GM18507 (cell line): ENCODE data around the gene CPLANE1.
A peak's percentile ranks its signal among the peaks of the same experiment; 100 is the strongest.
"Not testable (repeated sequence)": the region's sequence is repeated elsewhere in the genome, so short reads cannot be mapped to it uniquely, and the experiment has no call there.

Experiments used
- DNase-seq: peaks from one replicate; pipeline ENCODE4 v3.0.0; 2011; ENCODE audit warnings: low read depth; ENCODE audit not compliant: insufficient read length; ENCODE audit errors: extremely low spot score
- FAIRE-seq: peaks from 2 replicates; lab custom pipeline; 2011; peaks lifted over from hg19 to GRCh38; lab: Jason Lieb, UNC

Gene CPLANE1

DNA sequence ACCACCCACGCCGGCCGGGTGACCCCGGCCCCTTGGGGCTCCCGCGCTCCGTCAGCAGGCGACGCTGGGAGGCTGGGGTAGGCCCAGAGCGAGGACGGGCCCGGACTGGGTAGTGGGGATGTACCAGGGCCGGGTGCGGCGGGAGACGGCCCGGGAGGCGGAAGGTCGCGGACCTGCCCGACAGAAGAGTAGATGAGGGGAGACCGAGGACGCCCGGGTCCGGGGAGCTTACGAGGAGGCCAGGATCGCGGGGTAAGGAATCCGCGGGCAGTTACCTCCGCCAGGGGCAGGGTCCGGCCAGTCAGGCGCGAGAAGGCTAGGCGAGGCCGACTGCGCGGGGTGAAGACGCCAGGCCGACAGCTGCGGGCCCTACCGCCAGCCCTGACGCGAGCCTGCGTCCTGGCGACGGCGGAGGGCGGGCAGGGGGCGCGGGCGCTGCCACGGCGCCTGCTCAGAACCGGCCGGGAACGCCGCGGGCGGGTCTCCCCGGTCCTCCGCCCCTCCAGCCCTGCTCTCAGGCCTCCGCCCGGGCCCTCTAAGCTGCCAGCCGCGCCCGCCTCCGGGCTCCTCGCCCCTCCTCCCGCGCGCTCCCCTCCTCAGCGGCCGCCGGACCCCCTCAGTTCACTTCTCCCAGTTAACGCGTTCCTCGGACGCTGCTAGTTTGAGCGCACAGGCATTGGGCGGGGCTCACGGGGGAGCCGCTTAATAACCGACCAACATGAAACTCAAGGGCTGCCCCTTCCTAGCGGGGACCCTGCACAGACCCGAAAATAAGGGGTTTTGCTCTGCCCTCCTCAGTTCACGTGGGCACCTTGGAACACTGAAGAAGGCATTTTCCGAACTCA lies at the start of gene CPLANE1:
CPLANE1 (minus strand) TSS at position 407 of the 845 bp plus-strand sequence. CDS start 1,678 bp downstream, outside the sequence.
- peak; percentile 44 for FAIRE-seq
- DNase-seq = peak; percentile 56

DNA sequence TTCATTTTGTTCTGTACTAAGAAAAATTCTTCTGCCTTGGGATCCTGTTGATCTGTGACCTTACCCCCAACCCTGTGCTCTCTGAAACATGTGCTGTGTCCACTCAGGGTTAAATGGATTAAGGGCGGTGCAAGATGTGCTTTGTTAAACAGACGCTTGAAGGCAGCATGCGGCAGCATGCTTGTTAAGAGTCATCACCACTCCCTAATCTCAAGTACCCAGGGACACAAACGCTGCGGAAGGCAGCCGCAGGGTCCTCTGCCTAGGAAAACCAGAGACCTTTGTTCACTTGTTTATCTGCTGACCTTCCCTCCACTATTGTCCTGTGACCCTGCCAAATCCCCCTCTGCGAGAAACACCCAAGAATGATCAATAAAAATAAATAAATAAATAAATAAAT lies 47.1 kb upstream of the CPLANE1 start:
- not testable (repeated sequence) for DNase-seq, FAIRE-seq

DNA sequence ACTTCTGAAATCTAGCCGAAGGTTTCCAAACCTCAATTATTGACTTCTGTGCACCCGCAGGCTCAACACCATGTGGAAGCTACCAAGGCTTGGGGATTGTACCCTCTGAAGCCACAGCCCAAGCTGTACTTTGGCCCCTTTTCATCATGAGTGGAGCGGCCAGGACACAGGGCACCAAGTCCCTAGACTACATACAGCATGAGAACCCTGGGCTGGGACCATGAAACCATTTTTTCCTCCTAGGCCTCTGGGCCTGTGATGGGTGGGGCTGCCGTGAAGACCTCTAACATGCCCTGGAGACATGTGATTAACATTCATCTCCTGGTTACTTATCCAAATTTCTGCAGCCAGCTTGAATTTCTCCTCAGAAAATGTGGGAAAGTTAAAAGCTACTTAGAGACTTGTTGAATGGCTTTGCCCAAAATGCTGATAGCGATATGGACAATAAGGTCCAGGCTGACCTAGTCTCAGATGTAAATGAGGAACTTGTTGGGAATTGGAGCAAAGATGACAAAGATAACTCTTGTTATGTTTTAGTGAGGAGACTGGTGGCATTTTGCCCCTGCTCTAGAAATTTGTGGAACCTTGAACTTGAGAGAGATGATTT lies 34.1 kb upstream of the CPLANE1 start:
- no peak for FAIRE-seq
- DNase-seq = no peak

DNA sequence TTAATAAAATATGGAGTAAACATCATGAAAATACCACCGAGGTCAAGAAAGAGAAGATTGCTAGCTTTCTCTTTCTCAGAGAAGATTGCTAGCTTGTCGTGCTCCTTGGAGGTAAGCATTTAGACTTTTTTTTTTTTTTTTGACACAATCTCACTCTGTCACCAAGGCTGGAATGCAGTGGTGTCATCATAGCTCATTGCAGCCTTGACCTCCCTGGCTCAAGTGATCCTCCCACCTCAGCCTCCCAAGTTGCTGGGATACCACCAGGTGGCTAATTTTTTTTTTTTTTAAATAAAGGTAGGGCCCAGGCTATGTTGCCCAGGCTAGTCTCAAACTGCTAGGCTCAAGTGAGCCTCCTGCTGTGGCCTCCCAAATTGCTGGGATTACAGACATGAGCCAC lies 26.3 kb upstream of the CPLANE1 start:
- no peak for FAIRE-seq
- DNase-seq = no peak

DNA sequence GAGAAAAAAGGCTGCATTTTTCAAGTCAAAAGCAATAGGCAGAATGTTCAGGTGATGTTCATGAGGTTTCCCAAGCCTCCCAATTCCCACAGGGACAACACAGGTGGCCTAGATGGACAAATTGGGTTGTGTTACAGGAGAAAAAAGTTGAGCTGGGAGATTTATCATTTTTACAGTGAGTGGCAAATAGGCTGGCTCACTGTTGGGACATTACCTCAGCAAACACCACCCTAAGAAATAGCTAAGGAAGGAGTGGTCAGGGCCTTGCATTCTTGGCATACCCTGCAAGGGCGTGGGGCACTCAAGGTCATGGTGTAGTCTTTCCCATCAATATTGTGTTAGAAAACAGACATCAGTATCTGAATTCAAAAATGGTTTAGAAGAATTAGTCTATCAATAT lies 23.3 kb upstream of the CPLANE1 start:
- FAIRE-seq (no peak), DNase-seq (no peak)

DNA sequence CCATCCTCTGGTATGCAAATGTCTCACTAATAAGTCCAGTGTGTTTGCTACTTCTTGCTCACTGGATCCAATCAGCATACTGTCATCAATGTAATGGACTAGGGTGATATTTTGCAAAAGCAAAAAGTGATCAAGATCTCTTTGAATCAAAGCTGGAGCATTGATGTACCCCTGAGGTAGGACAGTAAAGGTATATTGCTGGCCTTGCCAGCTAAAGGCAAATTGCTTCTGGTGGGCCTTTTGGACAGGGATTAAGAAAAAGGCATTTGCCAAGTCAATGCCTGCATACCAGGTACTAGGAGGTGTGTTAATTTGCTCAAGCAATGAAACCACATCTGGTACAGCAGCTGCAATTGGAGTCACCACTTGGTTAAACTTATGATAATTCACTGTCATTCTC lies 18.9 kb upstream of the CPLANE1 start:
- not testable (repeated sequence) for DNase-seq, FAIRE-seq

DNA sequence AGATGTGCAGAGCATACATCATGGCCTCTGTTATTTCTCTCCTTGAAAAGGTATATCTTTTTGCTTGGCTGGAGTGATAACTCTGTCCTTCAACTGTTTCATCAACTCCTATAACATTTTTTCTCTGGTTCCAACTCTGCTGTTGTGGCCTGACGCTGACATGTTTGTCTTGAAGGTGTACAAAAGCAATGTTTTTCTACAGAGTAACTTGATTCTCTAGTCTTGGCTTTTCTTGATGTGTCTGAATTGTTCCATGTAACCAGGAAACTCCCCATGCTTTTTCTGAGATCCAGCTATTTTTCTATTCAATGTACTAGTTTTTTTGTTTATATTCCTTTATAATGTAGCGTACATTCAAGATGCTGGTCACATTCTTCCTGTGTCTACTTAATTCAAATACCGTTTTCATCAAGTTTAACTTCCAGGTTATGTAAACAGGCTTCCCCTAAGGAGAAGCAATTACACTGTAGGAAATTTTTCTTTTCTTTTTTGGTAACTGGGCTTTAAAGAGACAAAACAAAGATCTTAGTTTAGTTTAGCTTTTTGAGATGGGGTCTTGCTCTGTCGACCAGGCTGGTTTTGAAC lies 6.7 kb upstream of the CPLANE1 start:
- FAIRE-seq (no peak), DNase-seq (no peak)

DNA sequence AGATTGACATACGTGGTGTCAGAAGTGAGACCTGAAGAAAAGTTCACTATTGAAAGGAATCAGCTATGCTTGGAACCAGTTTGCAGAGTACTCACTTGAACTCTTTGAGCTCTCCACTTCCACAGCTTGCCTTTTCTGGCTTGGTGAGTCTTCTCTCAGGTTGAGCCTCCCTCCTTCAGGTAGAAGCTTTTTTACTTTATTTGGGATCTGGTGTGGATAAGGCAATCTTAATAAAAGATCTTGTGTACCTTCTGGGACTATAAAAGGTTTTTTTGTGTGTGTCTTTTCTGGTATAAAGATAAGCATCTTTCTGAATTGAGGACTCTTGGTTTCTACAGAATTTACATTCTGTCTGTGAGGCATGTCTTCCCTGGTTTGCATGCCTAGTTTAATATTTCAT lies 5.4 kb upstream of the CPLANE1 start:
- no peak for DNase-seq
- FAIRE-seq = no peak

DNA sequence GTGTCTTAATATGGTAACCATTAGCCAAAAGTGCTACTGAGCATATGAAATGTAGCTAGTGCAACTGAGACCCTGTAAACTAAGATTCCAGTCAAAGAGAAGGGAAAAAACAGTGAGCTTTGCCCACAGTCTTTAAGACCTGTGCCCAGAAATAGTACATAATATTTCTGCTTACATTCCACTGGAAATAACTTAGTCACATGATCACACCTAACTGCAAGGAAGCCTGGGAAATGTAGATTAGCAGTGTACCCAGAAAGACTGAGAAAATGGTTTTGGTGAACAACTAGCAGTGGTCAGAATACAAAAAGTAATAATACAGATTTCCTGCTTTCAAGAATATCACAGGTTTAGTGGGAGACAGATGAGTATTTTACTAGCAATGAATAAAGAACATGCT lies 2.5 kb upstream of the CPLANE1 start:
- FAIRE-seq (no peak), DNase-seq (no peak)

DNA sequence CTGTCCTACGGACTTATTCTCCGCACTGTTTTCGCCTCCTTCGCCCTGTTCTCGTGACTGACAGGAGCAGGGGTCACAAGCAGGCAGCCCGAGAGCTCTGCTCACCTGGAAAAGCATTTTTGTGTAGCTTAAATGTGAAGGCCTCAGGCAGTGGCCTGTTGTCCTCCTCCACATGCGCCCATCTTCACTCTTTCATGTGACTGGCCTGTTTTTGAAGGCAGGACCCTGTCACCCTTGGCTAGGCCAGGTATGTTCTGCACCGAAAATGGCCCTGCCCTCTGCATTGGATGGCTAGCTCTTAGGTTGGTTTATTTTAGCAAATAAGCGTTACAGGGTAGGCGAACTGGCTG lies 614 bp upstream of the CPLANE1 start:
- no peak for FAIRE-seq
- DNase-seq = no peak

DNA sequence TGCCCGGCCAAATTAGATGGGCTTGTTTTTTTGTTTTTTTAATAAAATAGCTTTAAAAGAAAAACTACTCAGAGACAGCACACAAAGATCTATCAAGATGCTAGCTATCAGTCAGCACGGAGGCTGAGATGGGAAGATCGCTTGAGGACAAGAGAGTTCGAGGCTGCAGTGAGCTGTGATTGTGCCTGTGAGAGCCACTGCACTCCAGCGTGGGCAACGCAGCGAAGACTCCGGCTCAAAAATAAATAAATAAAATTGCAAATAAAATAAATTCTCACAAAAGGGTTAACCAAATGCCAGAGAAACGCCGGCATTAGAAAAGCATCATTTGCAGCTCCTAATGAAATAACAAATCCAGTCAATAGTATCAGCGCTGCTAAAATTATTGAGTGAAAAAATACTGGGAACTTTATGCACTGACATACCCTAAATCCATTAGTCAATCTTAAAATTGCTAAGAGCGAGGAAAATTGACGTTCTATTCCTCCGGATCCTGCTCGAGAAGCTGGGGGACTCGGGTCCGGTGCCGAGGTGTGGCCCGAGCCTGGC lies 681 bp downstream of the CPLANE1 start:
- FAIRE-seq (no peak), DNase-seq (no peak)

DNA sequence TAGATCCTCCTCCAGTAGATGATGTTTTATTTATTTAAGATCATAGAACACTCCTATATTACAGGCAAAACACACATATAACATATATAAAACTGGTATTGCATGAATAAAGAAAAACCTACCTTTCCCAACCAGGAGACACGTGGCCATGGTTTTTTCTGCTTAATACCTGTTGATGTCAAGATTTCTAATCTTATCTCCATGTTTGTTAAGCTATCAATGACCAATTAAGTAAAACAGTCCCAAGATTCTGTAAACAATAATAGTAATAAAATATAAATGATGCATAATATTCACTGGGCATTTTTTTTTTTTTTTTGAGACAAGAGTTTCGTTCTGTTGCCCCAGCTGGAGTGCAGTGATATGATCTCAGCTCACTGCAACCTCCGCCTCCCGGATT lies 1.7 kb downstream of the CPLANE1 start:
- no peak for DNase-seq
- no peak for FAIRE-seq

DNA sequence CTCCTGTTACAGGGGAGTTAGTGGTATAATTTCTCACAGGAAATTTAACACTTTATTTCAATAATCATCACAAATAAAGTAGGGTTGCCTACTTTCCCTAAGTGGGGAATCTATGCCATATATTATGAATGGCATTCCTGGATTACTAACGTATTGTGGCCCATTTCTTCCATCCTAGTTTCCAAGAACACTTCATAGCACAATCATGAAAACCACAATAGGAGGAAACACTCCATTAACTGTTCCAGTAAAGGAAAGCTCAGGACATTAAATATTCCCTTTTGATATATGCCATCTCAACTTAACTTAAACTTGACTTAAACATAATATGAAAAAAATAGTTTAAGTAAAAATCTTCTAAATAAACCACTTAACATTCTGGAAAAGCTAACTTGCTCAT lies 2.1 kb downstream of the CPLANE1 start:
- no peak for FAIRE-seq
- DNase-seq = no peak

DNA sequence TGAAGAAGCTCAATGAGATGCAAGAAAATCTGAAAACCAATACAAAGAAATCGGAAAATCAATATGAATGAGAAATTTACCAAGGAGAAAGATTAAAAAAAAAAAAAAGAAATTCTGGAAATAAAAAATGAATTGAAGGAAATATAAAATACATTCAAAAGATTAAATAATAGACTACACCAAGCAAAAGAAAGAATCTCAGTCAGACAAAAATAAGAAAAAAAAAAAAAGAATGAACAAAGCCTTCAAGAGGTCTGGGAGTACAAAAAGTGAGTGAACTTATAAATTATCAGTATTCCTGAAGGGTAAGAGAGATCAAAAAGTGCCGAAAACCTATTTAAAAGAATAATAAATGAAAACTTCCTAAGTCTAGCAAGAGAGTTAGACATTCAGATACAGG lies 14.9 kb downstream of the CPLANE1 start:
- FAIRE-seq (no peak), DNase-seq (no peak)

DNA sequence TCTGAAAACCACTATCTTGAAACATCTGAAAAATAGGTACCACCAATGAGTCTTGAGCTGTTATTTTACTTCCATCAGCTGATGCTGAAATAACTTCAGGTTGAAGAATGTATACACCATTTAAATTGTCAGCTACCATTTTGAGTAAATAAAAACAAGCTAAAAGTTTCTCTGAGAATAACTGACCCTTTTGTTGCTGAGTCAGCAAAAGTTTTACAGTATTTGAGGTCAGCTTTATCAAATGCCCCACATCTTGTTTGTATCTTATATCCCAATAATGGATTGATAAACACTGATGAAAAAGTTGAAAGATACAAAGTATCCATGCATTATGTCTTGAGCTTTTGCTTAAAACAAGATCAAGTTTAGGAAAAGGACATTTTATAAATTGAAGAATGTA lies 22.8 kb downstream of the CPLANE1 start:
- FAIRE-seq (no peak), DNase-seq (no peak)

DNA sequence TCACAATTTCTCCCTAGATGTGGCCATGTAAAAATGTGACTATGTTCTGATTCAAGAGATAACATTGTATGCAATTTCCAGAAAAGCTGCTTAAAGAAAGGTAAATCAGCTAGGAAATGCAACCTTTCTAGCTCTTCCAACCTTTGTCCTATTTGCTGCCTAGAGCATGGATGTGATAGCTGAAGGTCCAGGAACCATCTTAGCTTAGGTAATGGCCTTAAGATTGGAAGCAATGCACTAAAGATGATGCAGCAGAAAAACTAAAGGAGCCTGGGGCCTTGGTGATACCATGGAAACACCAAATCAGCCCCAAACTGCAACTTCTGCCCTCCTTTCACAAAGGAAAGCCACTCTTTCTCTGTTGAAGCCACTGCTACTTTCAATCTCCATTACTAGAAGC lies 27.0 kb downstream of the CPLANE1 start:
- DNase-seq = no peak
- no peak for FAIRE-seq

DNA sequence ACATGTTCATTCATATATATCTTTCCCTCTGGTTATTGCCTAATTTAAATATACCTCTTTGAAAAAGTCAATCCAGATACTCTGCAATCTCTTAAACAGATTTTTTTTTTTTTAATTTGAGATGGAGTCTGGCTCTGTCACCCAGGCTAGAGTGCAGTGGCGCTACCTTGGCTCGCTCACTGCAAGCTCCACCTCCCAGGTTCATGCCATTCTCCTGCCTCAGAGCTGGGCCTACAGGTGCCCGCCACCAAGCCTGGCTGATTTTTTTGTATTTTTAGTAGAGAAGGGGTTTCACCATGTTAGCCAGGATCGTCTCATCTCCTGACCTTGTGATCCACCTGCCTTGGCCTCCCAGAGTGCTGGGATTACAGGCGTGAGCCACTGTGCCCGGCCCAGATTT lies 28.8 kb downstream of the CPLANE1 start:
- DNase-seq = not testable (repeated sequence)

DNA sequence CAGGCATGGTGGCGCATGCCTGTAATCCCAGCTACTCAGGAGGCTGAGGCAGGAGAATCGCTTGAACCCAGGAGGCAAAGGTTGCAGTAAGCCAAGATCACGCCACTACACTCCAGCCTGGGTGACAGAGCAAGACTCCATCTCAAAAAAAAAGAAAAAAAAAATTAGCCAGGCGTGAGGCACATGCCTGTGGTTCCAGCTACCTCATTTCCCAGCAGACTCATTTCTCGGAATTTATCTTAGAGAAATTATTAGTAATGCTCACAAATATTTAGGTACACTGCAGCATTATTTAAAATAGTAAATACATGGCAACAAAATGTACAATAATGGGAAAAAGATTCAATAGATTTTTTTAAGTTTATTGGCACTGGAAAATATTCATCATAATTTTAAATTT lies 29.8 kb downstream of the CPLANE1 start:
- not testable (repeated sequence) for FAIRE-seq, DNase-seq

More for the DNA sequence above, 28.8 kb downstream of the CPLANE1 start:
- FAIRE-seq = not testable (repeated sequence)

DNA sequence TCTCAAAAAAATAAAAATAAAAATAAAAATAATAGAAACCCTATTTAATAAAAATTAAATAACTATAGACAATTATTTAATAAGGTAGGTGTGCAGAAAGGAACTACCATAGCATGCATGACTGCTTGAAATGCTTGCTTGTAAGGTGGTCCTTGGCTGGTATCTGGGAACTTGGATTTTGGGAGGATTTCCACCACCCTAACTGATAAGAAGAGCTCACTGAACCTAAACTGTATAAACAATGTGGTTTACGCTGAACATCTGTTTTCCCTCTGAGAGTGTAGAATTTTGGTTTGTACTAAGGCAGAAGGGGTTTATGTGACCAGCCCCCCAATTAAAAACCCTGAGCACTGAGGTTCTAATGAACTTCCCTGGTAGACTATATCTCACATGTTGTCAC lies 31.2 kb downstream of the CPLANE1 start:
- no peak for FAIRE-seq
- no peak for DNase-seq

DNA sequence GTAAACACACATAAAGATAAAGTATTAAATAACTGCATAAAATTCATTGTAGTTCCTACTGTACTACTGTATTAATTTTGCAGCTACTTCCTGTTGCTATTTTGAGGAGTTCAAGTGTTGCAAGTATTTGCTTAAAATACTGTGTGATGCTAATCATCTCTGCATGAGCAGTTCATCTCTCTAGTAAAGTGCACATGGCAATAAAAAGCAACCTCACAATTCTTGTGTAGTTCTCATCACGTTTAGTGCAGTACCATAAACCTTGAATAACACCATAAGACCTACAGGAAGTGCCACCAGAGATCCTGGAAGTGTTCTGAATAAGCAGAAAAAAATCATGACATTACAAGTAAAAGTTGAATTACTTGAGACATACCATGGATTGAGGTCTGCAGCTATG lies 34.6 kb downstream of the CPLANE1 start:
- peak; percentile 50 for FAIRE-seq
- no peak for DNase-seq

DNA sequence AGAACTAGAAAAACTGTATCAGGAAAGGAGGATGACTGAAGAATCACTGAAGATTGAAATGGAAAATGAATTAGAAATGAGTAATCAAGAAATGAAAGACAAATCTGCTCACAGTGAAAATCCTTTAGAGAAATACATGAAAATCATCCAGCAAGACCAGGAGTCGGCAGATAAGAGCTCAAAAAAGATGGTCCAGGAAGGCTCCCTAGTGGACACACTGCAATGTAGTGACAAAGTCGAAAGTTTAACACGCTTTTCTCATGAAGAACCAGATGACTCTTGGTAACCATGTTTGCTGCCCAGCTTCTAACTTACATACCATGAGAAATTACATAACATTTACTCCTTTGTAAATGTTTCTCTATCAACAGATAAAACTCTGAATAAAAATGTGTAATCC lies 37.1 kb downstream of the CPLANE1 start:
- no peak for FAIRE-seq
- DNase-seq = no peak
